Activated T-cell treated with anti-CD3 and anti-CD28 coated beads, Interleukin-2, amount 50 U/mL, for 48 hours (primary cell): Measurements from ENCODE around the gene COMMD8.
"Not testable (repeated sequence)": the region's sequence is repeated elsewhere in the genome, so short reads cannot be mapped to it uniquely, and the experiment has no call there.

Experiments used
- DNase-seq, 2 experiments: peaks; one replicate each; pipeline ENCODE4 v3.0.0-alpha.2; 2020

Gene COMMD8

DNA sequence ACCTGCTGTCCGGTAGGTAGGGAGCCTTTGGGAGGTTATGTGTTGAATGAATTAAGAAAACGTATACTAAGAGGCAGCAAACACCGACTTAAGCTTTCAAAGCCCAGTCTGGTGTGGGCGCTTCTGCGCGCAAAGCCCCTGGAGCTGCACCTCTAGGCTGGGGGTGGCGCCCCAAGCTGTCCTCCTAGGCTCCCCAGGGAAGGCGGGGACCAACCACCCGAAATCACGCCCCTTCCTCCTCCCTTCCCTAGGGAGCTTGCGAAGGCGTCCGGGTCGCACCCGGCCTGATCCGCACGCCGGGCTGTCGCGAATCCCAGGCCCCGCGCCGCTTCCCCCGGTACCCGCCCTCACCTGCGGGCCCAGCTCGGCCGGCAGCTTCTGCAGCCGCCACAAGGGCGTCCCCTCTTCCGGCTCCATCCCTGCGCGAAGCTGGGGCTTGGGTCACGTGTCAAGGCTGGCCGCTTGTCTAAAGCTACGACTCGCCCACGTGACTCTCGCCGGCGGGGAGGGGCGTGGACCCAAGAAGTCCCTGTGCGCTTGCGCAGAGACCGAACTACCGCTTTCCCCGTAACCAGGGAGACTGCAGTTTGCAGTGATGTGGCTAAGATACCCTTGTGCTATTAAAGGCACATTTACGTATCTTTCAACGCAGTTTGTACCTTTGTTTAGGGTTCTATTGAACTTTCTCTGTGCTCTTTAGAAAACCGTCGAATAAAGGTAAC, at the start of gene COMMD8:
Gene COMMD8 (minus strand): TSS at position 468 of the 722 bp plus-strand sequence. CDS start 51 bp downstream, at position 417.
- DNase-seq: peak; percentile 96 to 97

DNA sequence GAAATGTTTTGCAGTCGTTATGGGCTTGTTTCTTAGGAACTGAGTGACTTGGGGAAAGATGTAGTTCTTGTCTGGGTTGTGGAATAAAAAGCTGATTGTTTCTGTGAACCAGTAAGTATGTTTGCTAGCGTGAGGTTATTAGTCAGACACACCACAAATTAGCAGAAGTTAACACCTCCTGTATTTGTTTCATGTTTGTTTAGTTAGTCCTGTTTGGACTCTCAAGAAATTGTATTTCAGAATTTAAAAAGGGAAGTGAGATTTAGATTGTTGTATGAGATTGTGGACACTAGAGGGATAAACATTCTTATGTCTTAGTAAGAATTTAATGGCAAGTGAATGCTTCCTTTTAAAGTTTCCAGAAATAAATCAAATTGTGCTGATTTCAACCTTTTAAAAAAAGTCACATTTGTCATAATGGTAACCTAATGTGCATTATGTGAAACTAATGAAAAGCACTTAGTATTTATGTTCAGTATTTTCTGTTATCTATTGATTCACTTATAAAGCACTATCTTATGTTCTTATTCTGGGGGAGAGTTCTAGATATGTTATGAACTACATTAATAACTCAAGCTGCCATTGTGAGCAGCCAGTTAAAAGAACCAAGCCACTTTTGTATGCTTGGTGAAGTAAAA, 47.1 kb upstream of the COMMD8 start:
- DNase-seq: no peak

DNA sequence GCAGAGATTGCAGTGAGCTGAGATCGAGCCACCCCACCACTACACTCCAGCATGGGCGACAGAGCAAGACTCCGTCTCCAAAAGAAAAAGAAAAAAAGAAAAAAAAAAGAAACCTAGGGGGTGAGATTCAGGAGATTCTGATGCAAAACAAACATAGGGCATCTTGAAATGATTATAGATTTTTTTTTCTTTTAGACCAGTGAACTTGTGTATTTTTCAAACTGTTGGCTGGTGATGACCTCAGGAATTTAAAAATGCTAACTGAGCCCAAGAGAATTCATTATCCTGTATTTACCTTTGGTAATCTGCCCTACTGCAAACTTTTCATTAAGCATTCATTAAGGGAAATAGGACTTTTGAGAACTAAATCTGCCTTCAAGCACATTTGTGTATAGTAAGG, 42.2 kb upstream of the COMMD8 start:
- no peak for DNase-seq

DNA sequence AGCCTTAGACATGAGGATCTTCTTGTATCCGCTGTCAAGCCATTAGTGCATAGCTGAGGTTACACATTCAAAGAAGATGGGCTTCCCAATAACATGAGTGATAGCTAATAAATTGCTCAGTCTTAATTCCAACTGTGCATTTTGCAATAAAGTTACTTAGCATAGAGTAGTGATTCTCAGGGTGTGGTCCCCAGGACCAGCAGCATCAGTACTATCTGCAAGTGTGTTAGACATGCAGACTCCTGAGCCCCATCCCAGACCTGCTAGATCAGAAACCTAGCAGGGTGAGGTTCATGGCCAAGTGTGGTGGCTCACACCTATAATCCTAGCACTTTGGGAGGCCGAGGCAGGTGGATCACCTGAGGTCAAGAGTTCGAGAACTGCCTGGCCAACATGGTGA, 41.6 kb upstream of the COMMD8 start:
- DNase-seq: no peak

DNA sequence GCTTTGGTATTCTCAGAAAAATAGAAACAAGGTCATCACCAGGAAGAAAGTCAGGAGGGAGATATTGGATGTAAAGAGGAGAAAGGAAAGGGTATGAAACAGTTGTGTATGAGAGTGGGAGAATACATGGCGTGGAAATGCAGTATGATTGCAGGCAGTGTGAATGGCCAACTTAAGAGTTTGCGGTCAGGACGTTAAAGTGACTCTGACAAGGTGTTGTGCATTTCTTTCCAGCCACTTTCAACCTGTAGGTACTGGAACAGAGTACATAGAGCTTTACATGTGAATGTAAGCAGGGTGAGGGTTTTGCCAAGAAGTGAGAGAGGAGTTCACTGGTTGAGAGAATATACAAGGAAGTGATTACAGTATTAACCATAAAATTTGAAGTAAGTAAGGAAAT, 37.3 kb upstream of the COMMD8 start:
- DNase-seq: no peak

DNA sequence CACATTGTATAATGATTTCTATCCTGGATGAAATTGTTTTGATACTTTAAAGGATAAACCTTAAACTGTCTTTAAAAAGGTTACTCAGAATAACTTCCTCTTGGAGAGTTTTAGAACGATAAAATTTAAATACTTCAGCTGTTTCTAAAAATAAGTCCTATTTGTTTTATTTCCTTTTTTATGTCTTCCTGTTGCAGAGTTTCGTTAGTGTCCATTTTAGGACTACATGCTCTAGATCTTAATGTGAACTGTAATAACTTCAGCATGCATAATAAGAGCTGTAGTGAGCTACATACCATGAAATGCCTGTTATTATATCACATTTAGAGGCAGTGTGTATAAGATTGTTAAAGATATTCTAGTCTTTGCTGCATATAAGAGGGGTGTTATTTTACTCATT, 36.2 kb upstream of the COMMD8 start:
- DNase-seq: no peak

DNA sequence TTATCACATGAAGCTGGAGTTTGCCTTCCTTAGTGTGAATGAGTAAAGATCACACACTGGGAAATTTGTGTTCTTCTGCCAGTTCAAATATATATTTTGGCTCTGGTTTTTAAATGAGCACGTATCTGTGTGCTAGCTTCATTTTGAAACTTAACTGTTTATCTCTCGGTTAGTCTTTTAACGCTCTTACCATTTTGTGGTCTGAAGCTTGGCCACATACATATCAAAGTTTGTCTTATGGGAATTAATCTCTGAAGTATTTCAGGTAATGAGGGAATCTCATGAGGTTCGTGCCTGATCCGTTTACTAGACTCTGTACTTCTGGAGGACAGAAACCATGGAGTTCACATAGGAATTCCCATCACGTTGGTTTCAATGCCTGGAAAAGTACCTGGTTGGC, 35.4 kb upstream of the COMMD8 start:
- no peak for DNase-seq

DNA sequence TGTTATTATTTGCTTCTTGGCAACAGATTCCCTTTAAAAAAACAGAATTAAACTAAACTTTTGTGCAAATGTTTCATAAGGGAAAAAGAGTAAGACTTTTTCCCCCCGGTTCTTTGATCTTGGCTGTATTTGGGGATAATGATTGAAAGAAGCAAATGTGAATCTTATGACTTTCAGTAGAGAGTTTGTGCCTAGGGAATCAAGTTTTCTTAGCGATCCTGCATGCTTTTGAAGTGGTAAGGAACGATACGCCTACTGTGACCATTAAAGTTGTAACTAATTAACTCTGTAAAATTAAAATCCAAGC, 30.6 kb upstream of the COMMD8 start:
- no peak for DNase-seq

DNA sequence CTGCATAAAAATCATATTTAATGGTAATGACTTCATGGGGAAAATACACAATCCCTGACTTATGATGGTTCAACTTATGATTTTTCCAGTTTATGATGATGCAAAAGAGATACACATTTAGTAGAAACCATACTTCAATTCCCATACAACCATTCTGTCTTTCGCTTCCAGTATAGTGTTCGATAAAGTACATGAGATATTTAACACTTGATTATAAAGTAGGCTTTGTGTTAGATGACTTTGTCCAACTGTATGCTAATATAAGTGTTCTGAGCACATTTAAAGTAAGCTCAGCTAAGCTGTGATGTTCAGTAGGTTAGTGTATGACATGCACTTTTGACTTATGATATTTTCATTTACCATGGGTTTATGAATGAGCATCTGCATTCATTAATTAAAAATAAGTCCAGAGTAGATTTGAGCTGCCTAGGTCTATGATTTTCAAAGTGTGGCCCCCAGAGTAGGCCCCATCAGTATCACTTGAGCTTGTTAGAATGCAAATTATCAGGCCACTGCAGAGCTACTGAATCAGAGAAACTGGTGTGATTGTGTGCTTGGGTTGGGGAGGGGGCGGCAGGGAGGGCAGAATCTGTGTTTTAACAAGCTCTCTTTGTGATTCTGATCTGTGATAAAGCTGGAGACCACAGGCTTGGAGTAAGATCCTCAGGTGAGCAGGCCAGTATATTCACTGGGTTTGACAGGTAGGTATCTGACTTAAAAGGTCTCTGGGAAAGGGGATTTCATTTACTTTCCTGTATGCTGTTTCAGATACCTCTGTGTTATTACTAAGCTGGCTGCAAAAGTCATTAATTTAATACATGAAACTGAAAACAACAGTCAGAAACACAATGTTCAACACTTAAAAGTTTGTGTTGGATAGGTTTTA, 30.0 kb upstream of the COMMD8 start:
- no peak for DNase-seq

DNA sequence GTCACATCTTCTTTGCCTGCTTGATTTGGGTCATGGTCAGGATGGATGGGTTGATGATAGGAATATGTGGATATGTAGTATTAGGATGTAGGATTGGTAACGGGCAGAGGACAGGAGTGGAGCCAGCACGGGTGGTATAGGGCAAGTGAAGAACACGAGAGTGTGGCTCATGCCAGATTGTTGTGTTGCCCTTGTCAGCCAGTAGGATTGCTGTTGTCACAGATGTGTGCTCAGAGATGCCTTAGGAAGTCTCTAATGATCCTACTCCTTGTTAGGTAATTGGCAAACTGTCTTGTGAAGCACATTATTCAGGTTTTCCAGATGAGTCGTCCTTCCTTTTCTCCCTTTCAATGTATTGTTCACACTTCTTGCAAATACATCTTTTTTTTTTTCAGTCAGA, 27.0 kb upstream of the COMMD8 start:
- peak in 1 of 2 experiments; percentile 32 for DNase-seq

DNA sequence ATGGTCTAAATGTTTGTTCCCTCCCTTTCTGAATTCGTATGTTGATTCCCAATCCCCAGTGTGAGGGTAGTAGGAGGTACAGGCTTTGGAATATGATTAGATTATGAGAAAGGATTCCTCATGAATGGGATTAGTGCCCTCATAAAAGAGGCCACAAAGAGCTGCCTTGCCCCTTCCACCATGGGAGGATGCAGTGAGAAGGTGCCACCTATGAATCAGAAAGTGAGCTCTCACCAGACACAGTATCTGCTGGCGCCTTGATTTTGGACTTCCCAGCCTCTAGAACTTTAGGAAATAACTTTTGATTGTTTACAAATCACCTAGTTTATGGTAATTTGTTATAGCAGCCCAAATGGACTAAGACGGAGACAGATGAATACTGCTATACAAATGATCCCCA, 25.2 kb upstream of the COMMD8 start:
- DNase-seq: no peak

DNA sequence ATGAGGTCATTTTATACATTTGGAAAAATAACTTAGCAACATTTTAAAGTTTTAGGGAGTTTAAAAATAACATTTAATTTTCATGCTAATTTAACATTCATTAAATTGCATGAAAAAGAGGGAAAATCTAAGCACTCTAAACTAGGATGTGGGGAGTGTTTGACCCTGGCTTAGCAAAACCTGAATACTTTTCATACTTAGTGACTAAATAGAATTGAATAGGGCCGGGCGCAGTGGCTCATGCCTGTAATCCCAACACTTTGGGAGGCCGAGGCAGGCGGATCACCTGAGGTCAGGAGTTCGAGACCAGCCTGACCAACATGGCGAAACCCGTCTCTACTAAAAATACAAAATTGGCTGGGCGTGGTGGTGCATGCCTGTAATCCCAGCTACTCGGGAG, 23.2 kb upstream of the COMMD8 start:
- DNase-seq: not testable (repeated sequence)

DNA sequence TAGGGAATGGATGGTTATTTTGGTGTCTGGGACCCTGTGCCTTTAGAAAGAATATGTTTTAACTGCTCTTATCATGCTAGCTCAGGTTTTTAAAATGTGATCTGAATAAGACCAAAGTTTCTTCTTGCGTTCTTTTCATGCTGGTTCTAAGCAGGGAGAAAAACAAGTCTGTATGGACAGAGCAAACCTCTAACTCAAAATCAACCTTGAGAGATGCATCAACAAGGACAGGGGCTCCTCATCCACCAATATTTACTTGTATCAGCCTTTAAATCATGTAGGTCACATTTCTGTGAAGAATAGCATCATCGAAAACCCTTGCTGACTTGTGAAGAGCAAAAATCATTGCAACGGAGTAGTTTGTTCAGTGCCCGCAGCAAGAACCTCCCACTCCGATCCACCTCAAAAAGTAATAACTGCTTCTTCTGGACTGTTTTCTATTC, 22.8 kb upstream of the COMMD8 start:
- DNase-seq: no peak

DNA sequence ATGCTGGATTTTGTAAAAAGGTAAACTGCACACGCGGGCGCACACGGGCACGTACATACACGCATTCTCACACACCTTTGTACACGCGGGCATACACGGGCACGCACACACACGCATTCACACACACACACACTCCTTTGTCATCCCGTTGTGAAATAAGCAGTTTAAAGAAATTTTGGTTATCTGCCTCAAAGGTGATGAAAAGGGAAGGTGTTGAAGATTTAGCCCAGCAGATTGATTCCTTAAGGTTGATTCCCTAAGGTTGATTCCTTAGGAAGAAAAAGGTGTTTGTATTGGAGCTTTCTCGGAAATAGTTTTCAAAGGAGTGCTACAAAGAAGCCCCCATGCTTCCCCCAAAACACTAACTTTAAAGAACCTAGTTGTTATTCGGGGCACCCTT, 22.3 kb upstream of the COMMD8 start:
- no peak for DNase-seq

DNA sequence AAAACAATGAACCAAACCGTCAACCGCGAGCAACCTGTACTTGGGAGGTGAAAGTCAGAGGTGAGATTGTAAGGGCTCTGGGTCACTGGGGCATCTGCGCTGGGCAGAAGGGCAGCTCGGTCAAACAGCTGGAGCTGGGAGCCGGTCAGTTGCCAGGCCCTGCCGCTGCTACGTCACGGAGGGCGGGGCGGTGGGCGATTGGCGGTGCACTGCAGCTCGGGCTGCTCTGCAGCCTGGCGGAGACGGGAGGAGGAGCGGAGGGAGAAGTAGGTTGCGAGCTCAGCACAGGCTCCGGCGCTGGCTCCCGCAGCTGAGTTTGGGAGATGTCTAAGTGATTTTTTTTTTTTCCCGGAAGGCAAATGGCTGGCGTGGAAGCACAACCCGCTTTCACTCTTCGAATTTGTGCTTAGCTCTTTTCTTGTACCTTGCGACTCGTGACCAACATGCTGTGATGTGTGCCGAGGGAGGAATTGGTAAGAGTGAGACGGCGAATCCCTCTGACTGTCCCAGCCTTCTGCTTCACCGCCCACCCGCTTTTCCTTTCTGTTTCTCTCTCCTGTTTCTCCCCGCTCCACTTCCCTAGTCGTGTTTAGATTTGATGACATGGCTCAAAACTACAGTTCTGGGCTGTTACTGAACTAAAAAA, 21.7 kb upstream of the COMMD8 start, which contains the start of gene ATP10D:
Gene ATP10D (plus strand): TSS at position 229 of the 646 bp plus-strand sequence. CDS start 27,266 bp downstream, outside the sequence.
- peak; percentile 81 to 86 for DNase-seq

DNA sequence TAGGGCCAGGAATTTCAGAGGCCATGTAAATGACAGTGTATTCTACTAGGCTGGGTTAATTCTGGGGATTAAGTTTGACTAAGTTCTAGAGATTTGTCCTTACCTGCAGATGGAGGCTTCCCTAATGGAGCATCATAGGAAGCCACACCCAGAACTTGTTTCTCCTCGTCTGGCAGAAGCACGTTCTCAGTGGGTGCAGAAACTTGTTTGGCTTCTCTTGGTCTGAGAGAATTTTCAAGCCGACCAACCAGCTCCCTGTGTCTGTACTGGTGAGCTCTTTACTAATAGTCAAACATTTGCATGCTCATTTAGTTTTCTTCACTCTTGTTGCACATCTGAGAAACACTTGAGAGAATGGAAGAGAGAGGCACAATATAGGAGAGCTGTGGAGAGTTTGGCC, 20.7 kb upstream of the COMMD8 start:
- DNase-seq: no peak

DNA sequence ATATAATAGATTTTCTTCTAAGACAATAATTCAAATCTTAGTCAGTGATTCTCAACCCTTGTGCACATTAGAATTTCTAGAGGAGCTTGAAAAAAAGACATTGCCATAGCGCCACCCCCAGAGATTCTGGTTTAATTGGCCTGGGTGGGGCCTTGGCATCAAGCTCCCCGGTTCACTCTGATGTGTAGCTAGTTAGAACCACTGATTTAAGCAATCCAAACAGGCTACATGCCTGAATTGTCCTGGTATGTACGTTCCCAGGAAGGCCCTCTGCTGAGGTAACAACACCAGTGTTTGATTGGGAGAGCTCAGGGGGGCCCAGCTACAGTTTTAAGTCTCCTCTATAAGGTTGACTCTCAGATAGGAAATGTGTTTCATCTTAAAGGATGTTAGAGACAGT, 20.2 kb upstream of the COMMD8 start:
- no peak for DNase-seq

DNA sequence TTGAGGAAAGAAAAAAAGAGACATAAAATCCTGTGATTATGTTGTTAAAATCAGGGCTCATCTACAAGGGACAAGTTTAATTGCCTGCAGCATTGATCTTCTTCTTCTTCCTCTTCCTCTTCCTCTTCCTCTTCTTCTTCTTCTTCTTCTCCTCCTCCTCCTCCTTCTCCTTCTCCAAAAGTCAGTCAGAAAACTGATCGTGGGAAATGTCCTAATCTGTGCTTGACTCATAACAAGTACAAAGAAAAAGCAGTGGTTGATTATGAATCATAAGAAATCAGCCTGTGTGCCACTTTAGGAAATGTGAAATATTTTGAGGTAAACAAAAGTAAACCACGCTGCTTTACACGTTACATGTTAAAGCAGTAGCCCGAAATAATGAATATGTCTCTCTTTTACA, 18.8 kb upstream of the COMMD8 start:
- DNase-seq: no peak

DNA sequence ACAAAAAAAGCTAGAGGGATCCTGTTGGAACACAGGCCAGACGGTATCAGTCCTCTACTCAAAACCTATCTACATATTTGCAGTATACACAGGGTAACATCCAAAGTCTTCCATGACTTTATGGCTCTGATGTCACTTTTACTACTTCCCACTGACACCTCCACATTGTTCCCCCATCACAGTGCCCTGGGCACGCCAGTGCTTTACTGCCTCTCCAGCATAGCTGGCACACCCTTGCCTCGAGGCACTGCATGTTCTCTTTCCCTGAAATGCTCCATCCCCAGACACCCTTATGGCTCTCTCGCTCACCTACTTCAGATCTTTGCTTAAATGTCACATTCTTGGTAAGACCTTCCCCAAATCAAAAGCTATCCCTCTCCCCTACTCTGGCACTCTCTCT, 15.3 kb upstream of the COMMD8 start:
- no peak for DNase-seq

DNA sequence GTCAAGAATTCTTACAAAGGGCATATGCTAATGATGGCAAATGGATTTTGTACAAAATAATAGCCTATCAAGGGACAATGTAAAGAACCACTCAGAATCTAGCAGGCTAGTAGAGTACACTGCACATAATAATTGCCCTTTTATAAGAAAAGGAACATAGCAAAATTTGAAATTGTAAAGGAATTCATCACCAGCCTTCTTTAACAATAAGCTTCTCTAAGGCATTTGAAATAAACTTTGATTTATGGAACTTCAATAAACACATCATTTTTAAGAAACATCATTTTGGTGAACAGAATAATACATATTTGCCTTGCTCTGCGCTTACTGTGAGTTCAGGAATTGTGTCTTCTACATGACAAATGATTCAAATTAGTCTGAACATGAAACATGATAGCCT, 11.9 kb upstream of the COMMD8 start:
- DNase-seq: no peak

DNA sequence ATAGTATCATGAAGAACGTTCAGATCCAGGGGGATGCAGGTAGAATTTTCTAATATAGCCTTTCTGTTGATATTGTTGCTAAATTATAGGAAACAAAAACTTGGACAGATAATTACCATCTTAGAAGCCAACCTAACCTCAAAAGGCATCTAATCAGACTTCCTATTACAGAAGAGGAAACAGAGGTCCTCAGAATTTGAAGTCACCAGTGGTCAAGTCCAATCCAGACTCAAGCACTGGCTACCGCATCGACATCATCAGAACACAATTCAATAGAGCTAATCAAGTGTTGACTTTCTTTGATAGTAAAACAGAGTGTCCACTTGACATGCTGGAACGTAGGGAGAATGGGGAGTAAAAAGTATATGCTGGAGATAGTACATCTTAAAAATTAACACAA, 11.3 kb upstream of the COMMD8 start:
- no peak for DNase-seq

DNA sequence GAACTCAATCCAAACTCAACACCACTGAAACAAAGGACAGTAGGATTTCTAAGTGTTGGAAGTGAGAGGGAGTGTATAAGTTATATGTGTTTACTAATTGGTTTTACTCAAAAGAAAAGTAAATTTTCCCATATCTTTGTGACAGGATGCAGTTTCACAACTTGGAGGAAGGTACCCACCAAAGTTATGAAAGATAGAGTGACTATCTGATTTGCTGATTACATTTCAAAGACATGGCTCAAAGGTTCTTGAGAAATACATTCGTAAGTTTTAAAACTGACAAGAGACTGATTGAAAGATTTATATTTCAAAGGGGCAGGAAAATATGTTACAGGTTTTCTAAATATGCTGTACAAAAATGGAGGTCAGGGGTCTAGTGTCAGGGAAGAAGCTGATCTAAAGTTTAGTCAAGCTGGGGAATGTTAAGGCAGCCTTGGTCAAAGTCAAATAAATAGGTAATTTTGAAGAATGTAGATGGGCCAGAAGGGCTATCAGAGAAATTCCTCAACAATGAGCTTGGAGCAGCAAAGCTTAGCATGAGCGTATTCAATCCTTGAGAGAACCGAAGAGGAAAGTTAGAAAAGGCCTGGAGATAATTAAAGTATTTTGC, 9.7 kb upstream of the COMMD8 start:
- DNase-seq: no peak

DNA sequence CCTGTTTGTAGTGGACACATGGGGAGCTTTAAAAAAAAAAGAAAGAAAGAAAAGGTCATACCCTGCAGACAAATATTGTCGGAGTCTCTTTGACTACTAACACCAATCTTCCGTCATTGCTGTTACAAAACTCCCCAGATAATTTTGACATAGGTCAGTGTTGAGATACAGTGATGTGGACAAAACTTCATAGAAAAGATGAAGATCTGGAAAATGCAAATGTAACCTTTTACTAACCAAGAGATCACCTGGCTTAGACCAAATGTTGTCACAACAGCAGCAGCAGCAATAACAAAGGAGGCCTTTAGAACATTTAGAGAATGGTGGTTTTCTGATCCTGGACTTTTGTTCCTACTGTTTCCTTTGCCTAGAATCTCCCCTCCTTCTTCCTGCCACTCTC, 8.1 kb upstream of the COMMD8 start:
- no peak for DNase-seq
